Neural progenitor cell (in vitro differentiated cells): ENCODE data around the gene RGS11. TPM values are rescaled to one million over a fixed set of nuclear protein-coding genes. Genes with fewer than 3 reads are reported as not detected.
"Not testable (repeated sequence)": the region's sequence is repeated elsewhere in the genome, so short reads cannot be mapped to it uniquely, and the experiment has no call there.

Source experiments
- DNase-seq: peaks from one replicate; pipeline ENCODE4 v3.0.0-alpha.2; 2016; ENCODE audit warnings: low spot score
- H2AFZ ChIP-seq: fragments of 200-600 bp; sonication (generic); replicated peaks from 2 replicates; pipeline ENCODE4 v1.6.1; 2016; ENCODE audit warnings: antibody characterized with exemption
- H3F3A ChIP-seq: fragments of 200-600 bp; sonication (generic); 2 replicates; pipeline ENCODE4 v1.6.1; 2016; ENCODE audit warnings: antibody characterized with exemption, low read depth
- H3K27ac ChIP-seq: fragments of 200-600 bp; sonication (generic); 2 replicates; pipeline ENCODE4 v1.5.1; 2016; ENCODE audit warnings: mild to moderate bottlenecking
- H3K27me3 ChIP-seq: fragments of 200-600 bp; sonication (generic); 2 replicates; pipeline ENCODE4 v1.6.1; 2016; ENCODE audit warnings: mild to moderate bottlenecking, moderate library complexity
- H3K36me3 ChIP-seq: fragments of 200-600 bp; sonication (generic); 2 replicates; pipeline ENCODE4 v1.5.1; 2016
- H3K4me1 ChIP-seq: fragments of 200-600 bp; sonication (generic); 2 replicates; pipeline ENCODE4 v1.6.1; 2016; ENCODE audit warnings: mixed run types
- H3K4me2 ChIP-seq: fragments of 200-600 bp; sonication (generic); 2 replicates; pipeline ENCODE4 v1.6.1; 2016
- H3K4me3 ChIP-seq: fragments of 200-600 bp; sonication (generic); 2 replicates; pipeline ENCODE4 v1.5.1; 2016
- H3K79me2 ChIP-seq: fragments of 200-600 bp; sonication (generic); 2 replicates; pipeline ENCODE4 v1.6.1; 2016; ENCODE audit warnings: low read depth
- H3K9ac ChIP-seq: fragments of 200-600 bp; sonication (generic); 2 replicates; pipeline ENCODE4 v1.6.1; 2016
- H3K9me3 ChIP-seq: fragments of 200-600 bp; sonication (generic); 2 replicates; pipeline ENCODE4 v1.5.1; 2016; ENCODE audit warnings: low read depth
- H4K20me1 ChIP-seq: fragments of 200-600 bp; sonication (generic); 2 replicates; pipeline ENCODE4 v1.6.1; 2016; ENCODE audit warnings: low read depth
- H3K27ac Mint-ChIP-seq: 3 replicates; pipeline ENCODE4 v1.8.0; 2021; ENCODE audit warnings: mixed read lengths
- H3K27me3 Mint-ChIP-seq: 2 replicates; pipeline ENCODE4 v1.8.0; 2022; ENCODE audit warnings: low read depth, mild to moderate bottlenecking, inconsistent platforms, moderate library complexity, mixed read lengths; ENCODE audit not compliant: insufficient read depth
- H3K36me3 Mint-ChIP-seq: 3 replicates; pipeline ENCODE4 v1.8.0; 2021; ENCODE audit warnings: mixed read lengths
- H3K4me1 Mint-ChIP-seq: 3 replicates; pipeline ENCODE4 v1.8.0; 2021; ENCODE audit warnings: mixed read lengths
- H3K4me3 Mint-ChIP-seq: 3 replicates; pipeline ENCODE4 v1.8.0; 2021; ENCODE audit warnings: mild to moderate bottlenecking, moderate library complexity, mixed read lengths
- H3K9me3 Mint-ChIP-seq: 3 replicates; pipeline ENCODE4 v1.8.0; 2020; ENCODE audit warnings: mixed read lengths
- EZH2 ChIP-seq: fragments of 200-600 bp; sonication (generic); IDR thresholded peaks from 2 replicates; pipeline ENCODE4 v1.6.1; 2017; ENCODE audit warnings: antibody characterized with exemption, mild to moderate bottlenecking, moderate library complexity
- EZH2phosphoT487 ChIP-seq: fragments of 200-600 bp; sonication (generic); IDR thresholded peaks from 2 replicates; pipeline ENCODE4 v1.6.1; 2017; ENCODE audit warnings: antibody characterized with exemption
- total RNA-seq: library from RNA; depleted of rRNA; stranded (reverse); fragments of >200 nt; gene quantifications from 2 replicates; pipeline ENCODE4 v1.2.3, GENCODE V29; 2015; ENCODE audit warnings: low replicate concordance
- TF ChIP-seq, protein P1 (sequence below): fragments of 200-600 bp; sonication (generic); IDR thresholded peaks from 2 replicates; pipeline ENCODE4 v1.5.1; 2017; ENCODE audit warnings: antibody characterized with exemption, mild to moderate bottlenecking

RGS11 gene
- total RNA-seq, 1 donor from 2014 or later = 0.52 TPM

DNA sequence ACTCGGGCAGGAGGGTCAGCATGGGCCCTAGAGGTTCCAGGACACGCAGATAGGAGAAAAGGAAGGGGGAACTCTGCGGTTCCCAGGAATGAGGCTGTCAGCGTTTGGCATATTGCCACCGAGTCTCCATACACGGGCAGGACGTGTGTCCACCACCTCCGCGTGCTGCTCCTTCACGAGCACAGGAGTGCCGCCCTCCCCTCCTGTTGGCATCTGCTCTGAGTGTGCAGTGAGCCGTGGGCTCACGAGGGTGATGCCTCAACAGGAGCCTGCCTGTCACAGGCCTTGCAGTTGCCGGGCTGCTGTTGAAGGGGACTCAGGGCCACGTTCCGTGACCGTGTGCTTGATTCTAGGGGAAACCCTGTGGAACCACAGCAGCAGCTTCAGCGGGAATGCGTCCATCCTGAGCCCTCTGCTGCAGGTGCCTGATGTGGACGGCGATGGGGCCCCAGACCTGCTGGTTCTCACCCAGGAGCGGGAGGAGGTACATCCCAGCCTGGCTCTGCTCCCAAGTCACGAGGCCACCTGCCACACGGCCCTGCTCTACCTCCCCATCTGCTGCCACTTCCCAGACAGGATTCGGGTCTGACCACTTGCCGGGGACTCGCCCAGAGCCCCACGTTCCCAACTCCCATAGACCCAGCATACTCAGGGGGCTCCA, 14.6 kb downstream of the RGS11 start:
- H3K9ac ChIP-seq = no peak overlapping the region
- H3K4me3 Mint-ChIP-seq = no peak overlapping the region
- no peaks in the 10 kb centered on the region for H3K9me3 Mint-ChIP-seq
- no peak overlapping the region for H2AFZ ChIP-seq
- no peak overlapping the region for H3K27ac Mint-ChIP-seq
- no peaks in the 10 kb centered on the region for H3K79me2 ChIP-seq
- H4K20me1 ChIP-seq = no peaks in the 10 kb centered on the region
- no peaks in the 10 kb centered on the region for H3K36me3 ChIP-seq
- no peak overlapping the region for H3K27ac ChIP-seq
- no peaks in the 10 kb centered on the region for H3K27me3 ChIP-seq
- H3K9me3 ChIP-seq = no peaks in the 10 kb centered on the region
- no peak for TF ChIP-seq EZH2phosphoT487
- DNase-seq = no peak
- peaks cover 3% of the 10 kb centered on the region for H3K27me3 Mint-ChIP-seq
- peaks cover 19% of the 10 kb centered on the region for H3K36me3 Mint-ChIP-seq
- no peaks in the 10 kb centered on the region for H3K4me1 Mint-ChIP-seq
- no peak overlapping the region for H3K4me2 ChIP-seq
- H3K4me1 ChIP-seq = no peaks in the 10 kb centered on the region
- H3F3A ChIP-seq = no peaks in the 10 kb centered on the region
- no peak overlapping the region for H3K4me3 ChIP-seq

DNA sequence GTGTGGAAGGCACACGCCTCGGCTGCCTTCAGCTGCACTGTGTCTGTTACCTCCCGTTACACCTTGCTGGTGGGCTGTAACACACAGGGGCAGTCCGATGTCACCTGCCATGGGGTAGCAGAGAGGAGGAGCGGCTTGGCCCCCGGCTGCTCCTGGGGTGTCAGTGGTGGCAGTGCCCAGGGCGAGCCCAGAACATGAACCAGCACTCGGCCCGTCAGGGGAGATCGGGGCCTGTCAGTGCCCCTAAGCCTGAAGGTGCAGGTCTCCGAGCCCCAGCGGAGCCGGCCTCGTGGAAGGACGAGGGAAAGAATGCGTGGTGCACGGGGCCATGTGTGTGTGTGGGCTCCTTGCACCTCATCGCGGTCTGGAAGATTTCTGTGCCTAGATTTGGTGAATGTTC, 15.4 kb downstream of the RGS11 start:
- Histone ChIP-seq H3K9me3 (no peaks in the 10 kb centered on the region), H3K27ac (no peak overlapping the region), H3K79me2 (no peaks in the 10 kb centered on the region), H2AFZ (no peak overlapping the region), H3K4me3 (no peak overlapping the region), H3K4me2 (no peak overlapping the region), H3K4me1 (no peaks in the 10 kb centered on the region), H3K9ac (no peak overlapping the region), H3F3A (no peaks in the 10 kb centered on the region), H3K36me3 (no peaks in the 10 kb centered on the region), H4K20me1 (no peaks in the 10 kb centered on the region), H3K27me3 (no peaks in the 10 kb centered on the region)
- H3K27me3 Mint-ChIP-seq = peaks cover 3% of the 10 kb centered on the region
- no peaks in the 10 kb centered on the region for H3K9me3 Mint-ChIP-seq
- no peak overlapping the region for H3K4me3 Mint-ChIP-seq
- no peak for TF ChIP-seq EZH2phosphoT487
- TF ChIP-seq, protein P1, sequence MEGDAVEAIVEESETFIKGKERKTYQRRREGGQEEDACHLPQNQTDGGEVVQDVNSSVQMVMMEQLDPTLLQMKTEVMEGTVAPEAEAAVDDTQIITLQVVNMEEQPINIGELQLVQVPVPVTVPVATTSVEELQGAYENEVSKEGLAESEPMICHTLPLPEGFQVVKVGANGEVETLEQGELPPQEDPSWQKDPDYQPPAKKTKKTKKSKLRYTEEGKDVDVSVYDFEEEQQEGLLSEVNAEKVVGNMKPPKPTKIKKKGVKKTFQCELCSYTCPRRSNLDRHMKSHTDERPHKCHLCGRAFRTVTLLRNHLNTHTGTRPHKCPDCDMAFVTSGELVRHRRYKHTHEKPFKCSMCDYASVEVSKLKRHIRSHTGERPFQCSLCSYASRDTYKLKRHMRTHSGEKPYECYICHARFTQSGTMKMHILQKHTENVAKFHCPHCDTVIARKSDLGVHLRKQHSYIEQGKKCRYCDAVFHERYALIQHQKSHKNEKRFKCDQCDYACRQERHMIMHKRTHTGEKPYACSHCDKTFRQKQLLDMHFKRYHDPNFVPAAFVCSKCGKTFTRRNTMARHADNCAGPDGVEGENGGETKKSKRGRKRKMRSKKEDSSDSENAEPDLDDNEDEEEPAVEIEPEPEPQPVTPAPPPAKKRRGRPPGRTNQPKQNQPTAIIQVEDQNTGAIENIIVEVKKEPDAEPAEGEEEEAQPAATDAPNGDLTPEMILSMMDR = no peak
- no peak for TF ChIP-seq EZH2
- no peaks in the 10 kb centered on the region for H3K4me1 Mint-ChIP-seq
- no peak overlapping the region for H3K27ac Mint-ChIP-seq
- no peak for DNase-seq
- H3K36me3 Mint-ChIP-seq = peaks cover 24% of the 10 kb centered on the region

DNA sequence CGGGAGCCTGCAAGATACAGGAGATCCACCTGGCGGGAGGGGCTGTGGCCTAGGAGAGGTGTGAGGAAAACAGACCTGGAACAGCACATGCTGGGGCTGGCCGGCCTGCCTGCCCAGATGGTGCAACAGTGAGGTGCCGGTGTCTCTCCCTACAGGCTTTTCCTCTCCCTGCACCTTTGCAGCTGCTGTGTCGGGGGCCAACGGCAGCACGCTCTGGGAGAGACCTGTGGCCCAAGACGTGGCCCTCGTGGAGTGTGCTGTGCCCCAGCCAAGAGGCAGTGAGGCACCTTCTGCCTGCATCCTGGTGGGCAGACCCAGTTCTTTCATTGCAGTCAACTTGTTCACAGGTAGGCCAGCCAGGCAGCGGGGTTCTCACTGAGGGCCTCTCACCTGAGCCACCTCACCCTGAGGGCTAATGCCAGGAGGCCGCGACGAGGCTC, 15.9 kb downstream of the RGS11 start:
- no peaks in the 10 kb centered on the region for H3K79me2 ChIP-seq
- no peak overlapping the region for H3K27ac ChIP-seq
- Mint-ChIP-seq H3K4me1 (no peaks in the 10 kb centered on the region), H3K4me3 (no peak overlapping the region), H3K27ac (no peak overlapping the region), H3K36me3 (peaks cover 27% of the 10 kb centered on the region), H3K9me3 (no peaks in the 10 kb centered on the region), H3K27me3 (peaks cover 3% of the 10 kb centered on the region)
- no peak overlapping the region for H2AFZ ChIP-seq
- H3K4me2 ChIP-seq = no peak overlapping the region
- H3K9me3 ChIP-seq = no peaks in the 10 kb centered on the region
- H3K36me3 ChIP-seq = no peaks in the 10 kb centered on the region
- H3K4me3 ChIP-seq = no peak overlapping the region
- H3K4me1 ChIP-seq = no peaks in the 10 kb centered on the region
- no peak overlapping the region for H3K9ac ChIP-seq
- TF ChIP-seq EZH2phosphoT487 (no peak), EZH2 (no peak)
- TF ChIP-seq, protein P1 = no peak
- H4K20me1 ChIP-seq = no peaks in the 10 kb centered on the region
- H3K27me3 ChIP-seq = no peaks in the 10 kb centered on the region
- H3F3A ChIP-seq = no peaks in the 10 kb centered on the region
- no peak for DNase-seq

DNA sequence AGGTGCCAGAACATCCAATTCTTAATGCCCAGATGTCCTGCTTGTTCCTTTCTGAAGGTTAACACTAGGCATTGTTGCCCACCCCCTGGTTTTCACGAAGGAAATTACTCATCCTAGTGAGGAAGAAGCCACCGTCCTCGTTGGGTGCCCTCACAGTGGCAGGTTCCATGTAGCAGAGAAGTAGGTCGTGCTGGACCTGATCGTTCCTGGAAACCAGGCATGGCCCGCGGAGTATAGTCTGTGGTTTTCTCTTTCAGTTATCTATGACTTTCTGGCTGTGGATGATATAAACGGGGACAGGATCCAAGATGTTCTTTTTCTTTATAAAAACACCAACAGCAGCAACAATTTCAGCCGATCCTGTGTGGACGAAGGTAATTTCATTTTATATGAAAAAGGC, 16.5 kb downstream of the RGS11 start:
- no peaks in the 10 kb centered on the region for H3K9me3 Mint-ChIP-seq
- Histone ChIP-seq H3K36me3 (no peaks in the 10 kb centered on the region), H3K4me1 (no peaks in the 10 kb centered on the region), H3K27ac (no peak overlapping the region), H2AFZ (no peak overlapping the region), H4K20me1 (no peaks in the 10 kb centered on the region), H3K4me2 (no peak overlapping the region), H3K27me3 (no peaks in the 10 kb centered on the region), H3F3A (no peaks in the 10 kb centered on the region), H3K9ac (no peak overlapping the region), H3K4me3 (no peak overlapping the region), H3K79me2 (no peaks in the 10 kb centered on the region), H3K9me3 (no peaks in the 10 kb centered on the region)
- H3K4me1 Mint-ChIP-seq = no peaks in the 10 kb centered on the region
- H3K36me3 Mint-ChIP-seq = peaks cover 30% of the 10 kb centered on the region
- peaks cover 3% of the 10 kb centered on the region for H3K27me3 Mint-ChIP-seq
- no peak for DNase-seq
- H3K4me3 Mint-ChIP-seq = no peak overlapping the region
- no peak for TF ChIP-seq EZH2
- H3K27ac Mint-ChIP-seq = peak overlapping the region; percentile 69

DNA sequence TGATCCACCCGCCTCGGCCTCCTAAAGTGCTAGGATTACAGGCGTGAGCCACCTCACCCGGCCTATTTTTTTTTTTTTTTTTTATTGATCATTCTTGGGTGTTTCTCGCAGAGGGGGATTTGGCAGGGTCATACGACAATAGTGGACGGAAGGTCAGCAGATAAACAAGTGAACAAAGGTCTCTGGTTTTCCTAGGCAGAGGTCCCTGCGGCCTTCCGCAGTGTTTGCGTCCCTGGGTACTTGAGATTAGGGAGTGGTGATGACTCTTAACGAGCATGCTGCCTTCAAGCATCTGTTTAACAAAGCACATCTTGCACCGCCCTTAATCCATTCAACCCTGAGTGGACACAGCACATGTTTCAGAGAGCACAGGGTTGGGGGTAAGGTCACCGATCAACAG, 17.7 kb downstream of the RGS11 start:
- H3K27me3 ChIP-seq, DNase-seq, H3K9ac ChIP-seq, H3K4me3 ChIP-seq, H3K9me3 ChIP-seq, H3K79me2 ChIP-seq, H4K20me1 ChIP-seq, H3K4me2 ChIP-seq, H3K27me3 Mint-ChIP-seq, H3K4me3 Mint-ChIP-seq, H3F3A ChIP-seq, H3K4me1 ChIP-seq, H3K9me3 Mint-ChIP-seq, H3K36me3 ChIP-seq, H3K27ac Mint-ChIP-seq, H3K27ac ChIP-seq, H3K4me1 Mint-ChIP-seq, H2AFZ ChIP-seq: not testable (repeated sequence)
- H3K36me3 Mint-ChIP-seq = peaks cover 33% of the 10 kb centered on the region
